Measurements from ENCODE around the gene PSMD7. TPM values are rescaled to one million over a fixed set of nuclear protein-coding genes. Genes with fewer than 3 reads are reported as not detected.

PSMD7 gene
- total and polyA plus RNA-seq, 2 of the 4 experiments (the other 2 are of a cell fraction): 80.8 to 98.3 TPM

DNA sequence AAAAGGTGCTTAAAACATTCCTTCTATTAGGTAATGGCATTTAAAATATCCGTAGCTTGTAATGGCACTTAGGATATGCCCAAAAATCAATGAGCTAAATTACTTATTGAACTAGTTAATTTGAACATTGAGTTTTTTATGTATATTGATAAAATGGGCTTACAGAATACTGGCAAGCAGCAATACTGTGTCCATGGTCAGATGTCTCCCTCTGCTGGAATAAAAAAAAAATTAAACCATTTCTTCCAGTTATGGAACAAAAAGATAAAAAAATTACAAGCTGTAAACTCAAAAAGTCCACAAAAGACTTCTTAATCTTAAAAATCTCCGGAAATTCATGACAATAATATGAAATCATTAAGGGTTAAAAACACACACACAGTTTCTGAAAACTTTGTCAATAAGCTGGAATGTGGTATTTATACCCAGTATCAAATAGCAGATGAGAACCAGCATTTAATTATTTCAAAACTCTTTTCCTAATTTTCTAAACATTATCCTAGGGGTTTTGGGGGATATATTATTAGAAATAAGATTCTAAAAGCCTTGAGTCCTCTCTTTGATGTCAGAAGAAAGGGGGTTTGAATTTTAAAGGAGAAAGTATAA, 21.5 kb upstream of the PSMD7 start:
- no peak overlapping the region for H3K14ac ChIP-seq (replicated peaks; ENCODE audit: low read depth, low read length)
- in situ Hi-C loops (cut with MboI; ENCODE audit: low sequenced_read_pairs) (loop anchor here (25.0 kb wide), 1 partner anchor 1213 kb away; no protein-coding TSS in a partner anchor), intact Hi-C loops (cut with micrococcal nuclease) (loop anchor here (2.0 to 5.0 kb wide), 3 partner anchors 210 to 398 kb away; no protein-coding TSS in a partner anchor), dilution Hi-C loops (cut with HindIII; ENCODE audit: low sequenced_read_pairs, unreplicated experiment) (no loop called here)
- H3K23ac ChIP-seq (ENCODE audit: low read depth, low read length): no peak overlapping the region
- H3K79me1 ChIP-seq (ENCODE audit: low read depth in 1 of 2, low read length in 2 of 2): no peaks in the 10 kb centered on the region
- H4K20me1 ChIP-seq (ENCODE audit: insufficient read depth, low read length): no peaks in the 10 kb centered on the region
- ATAC-seq (ENCODE audit: low read depth): no peak
- no peaks in the 10 kb centered on the region for H3K9me1 ChIP-seq (ENCODE audit: insufficient read depth, low read length)
- no peak overlapping the region for H3K27ac ChIP-seq (ENCODE audit: insufficient read depth, low read length)
- H2BK15ac ChIP-seq (ENCODE audit: low read depth, low read length): no peak overlapping the region
- H2AK5ac ChIP-seq (ENCODE audit: low read depth, low read length): no peak overlapping the region
- H4K91ac ChIP-seq (ENCODE audit: insufficient read depth, low read depth, low read length): no peak overlapping the region
- H3K4me2 ChIP-seq (ENCODE audit: low read depth, low read length): no peak overlapping the region
- ChIA-PET POLR2A (ENCODE audit: unreplicated experiment) (no interaction called here), CTCF (interaction anchor here (0.6 to 2.2 kb wide), 13 partner anchors 10 to 908 kb away, joined by 3 to 8 read pairs (median 3); no protein-coding TSS in a partner anchor)
- no CpG with 5 or more reads among the region's 2 CpGs for WGBS, 2 experiments (ENCODE audit: extremely low coverage in 2 of 2, insufficient read length in 1 of 2)
- no peak overlapping the region for H2BK5ac ChIP-seq (ENCODE audit: low read depth, low read length, poor library complexity, severe bottlenecking)
- H3K4me3 ChIP-seq (ENCODE audit: insufficient read depth, low read depth, low read length): no peak overlapping the region
- H3K4ac ChIP-seq (ENCODE audit: low read depth, low read length): no peak overlapping the region
- H3K56ac ChIP-seq (ENCODE audit: extremely low read depth, insufficient read depth, low read length): no peak overlapping the region
- H4K5ac ChIP-seq (ENCODE audit: low read depth, low read length): no peak overlapping the region
- no peak overlapping the region for H2BK20ac ChIP-seq (ENCODE audit: low read depth, low read length)
- H3K9ac ChIP-seq (ENCODE audit: low read depth, low read length): no peak overlapping the region
- H2AK9ac ChIP-seq (replicated peaks; ENCODE audit: low read depth, low read length, poor library complexity): no peak overlapping the region
- no peaks in the 10 kb centered on the region for H3K36me3 ChIP-seq (ENCODE audit: control insufficient read depth, insufficient read depth, low read length)
- no peak overlapping the region for H2BK120ac ChIP-seq (ENCODE audit: low read depth, low read length)
- H3K9me3 ChIP-seq (ENCODE audit: control insufficient read depth, insufficient read depth, low read length): no peaks in the 10 kb centered on the region
- TF ChIP-seq SMC3 (IDR thresholded peaks at IDR 0.05; ENCODE audit: low read depth, low read length) (peak; percentile 44), RCOR1 (IDR thresholded peaks at IDR 0.05; ENCODE audit: insufficient replicate concordance, low read length) (no peak), RAD21 (IDR thresholded peaks at IDR 0.05; ENCODE audit: low read length) (peak; percentile 70), CTCF (conservative IDR thresholded peaks at IDR 0.05; ENCODE audit: low read depth, low read length) (peak; percentile 62), RFX5 (IDR thresholded peaks at IDR 0.05; ENCODE audit: low read depth, low read length) (no peak)
- TF ChIP-seq, protein P1, sequence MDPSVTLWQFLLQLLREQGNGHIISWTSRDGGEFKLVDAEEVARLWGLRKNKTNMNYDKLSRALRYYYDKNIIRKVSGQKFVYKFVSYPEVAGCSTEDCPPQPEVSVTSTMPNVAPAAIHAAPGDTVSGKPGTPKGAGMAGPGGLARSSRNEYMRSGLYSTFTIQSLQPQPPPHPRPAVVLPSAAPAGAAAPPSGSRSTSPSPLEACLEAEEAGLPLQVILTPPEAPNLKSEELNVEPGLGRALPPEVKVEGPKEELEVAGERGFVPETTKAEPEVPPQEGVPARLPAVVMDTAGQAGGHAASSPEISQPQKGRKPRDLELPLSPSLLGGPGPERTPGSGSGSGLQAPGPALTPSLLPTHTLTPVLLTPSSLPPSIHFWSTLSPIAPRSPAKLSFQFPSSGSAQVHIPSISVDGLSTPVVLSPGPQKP (IDR thresholded peaks at IDR 0.05; ENCODE audit: borderline replicate concordance, low read depth, low read length): no peak
- H3K4me1 ChIP-seq (ENCODE audit: control insufficient read depth, insufficient read depth, low read length): no peaks in the 10 kb centered on the region
- H3K18ac ChIP-seq (ENCODE audit: low read depth, low read length): no peak overlapping the region
- H4K8ac ChIP-seq (ENCODE audit: low read depth in 2 of 2, low read length in 2 of 2): no peak overlapping the region
- DNase-seq: peak; percentile 28
- no TSS peak for BruUV-seq (replicated peaks)
- no peaks in the 10 kb centered on the region; the same call in 1 of the 2 replicates for H3K27me3 ChIP-seq (ENCODE audit: control insufficient read depth, insufficient read depth, low read length)
- no peak overlapping the region for H2AFZ ChIP-seq (replicated peaks; ENCODE audit: low read length, poor library complexity)
